Neural cell (in vitro differentiated cells): ENCODE measurements around the gene SMAD1. TPM values are rescaled to one million over a fixed set of nuclear protein-coding genes. Genes with fewer than 3 reads are reported as not detected.

Source experiments
- H2AFZ ChIP-seq: fragments of 200-600, 300-800 bp; sonication (generic), shearing (Covaris generic); 2 replicates; pipeline ENCODE4 v1.6.0; 2014; ENCODE audit warnings: low read depth, mild to moderate bottlenecking, antibody characterized with exemption, low read length, moderate library complexity
- H3F3A ChIP-seq: fragments of 200-600 bp; shearing (Covaris generic); 2 replicates; pipeline ENCODE4 v1.6.1; 2016; ENCODE audit warnings: mild to moderate bottlenecking, moderate library complexity, mixed read lengths, antibody characterized with exemption, low read length; ENCODE audit not compliant: insufficient read depth, poor library complexity, severe bottlenecking
- H3K27ac ChIP-seq: fragments of 200-600, 300-800 bp; sonication (generic), shearing (Covaris generic); 2 replicates; pipeline ENCODE4 v1.5.1; 2014; ENCODE audit warnings: mild to moderate bottlenecking, low read length, moderate library complexity
- H3K27me3 ChIP-seq: fragments of 300-800, 200-600 bp; sonication (generic), shearing (Covaris generic); 2 replicates; pipeline ENCODE4 v1.6.0; 2014; ENCODE audit warnings: mild to moderate bottlenecking, low read depth, low read length, moderate library complexity; ENCODE audit not compliant: insufficient read depth
- H3K36me3 ChIP-seq: fragments of 300-800, 200-600 bp; sonication (generic), shearing (Covaris generic); 2 replicates; pipeline ENCODE4 v1.5.1; 2014; ENCODE audit warnings: mild to moderate bottlenecking, antibody characterized with exemption, low read length, moderate library complexity; ENCODE audit not compliant: insufficient read depth
- H3K4me2 ChIP-seq: fragments of 300-800, 200-600 bp; sonication (generic), shearing (Covaris generic); 2 replicates; pipeline ENCODE4 v1.6.0; 2014; ENCODE audit warnings: mild to moderate bottlenecking, low read length
- H3K4me3 ChIP-seq: fragments of 300-800, 200-600 bp; sonication (generic), shearing (Covaris generic); 2 replicates; pipeline ENCODE4 v1.5.1; 2014; ENCODE audit warnings: mild to moderate bottlenecking, low read length, moderate library complexity
- H3K79me2 ChIP-seq: fragments of 200-600 bp; shearing (Covaris generic); replicated peaks from 2 replicates; pipeline ENCODE4 v1.6.0; 2014; ENCODE audit warnings: mild to moderate bottlenecking, low read length, moderate library complexity; ENCODE audit not compliant: insufficient read depth
- H3K9ac ChIP-seq: fragments of 300-800, 200-600 bp; sonication (generic), shearing (Covaris generic); 2 replicates; pipeline ENCODE4 v1.6.1; 2016; ENCODE audit warnings: mild to moderate bottlenecking, low read length, mixed read lengths
- H3K9me2 ChIP-seq: fragments of 200-600 bp; shearing (Covaris generic); 2 replicates; pipeline ENCODE4 v1.6.1; 2016; ENCODE audit warnings: mild to moderate bottlenecking, low read length, mixed read lengths; ENCODE audit not compliant: insufficient read depth
- H3K9me3 ChIP-seq: fragments of 200-600, 300-800 bp; sonication (generic), shearing (Covaris generic); 2 replicates; pipeline ENCODE4 v1.6.1; 2016; ENCODE audit warnings: mild to moderate bottlenecking, mixed run types, low read length, moderate library complexity, mixed read lengths
- H4K20me1 ChIP-seq: fragments of 200-600 bp; shearing (Covaris generic); 2 replicates; pipeline ENCODE4 v1.6.1; 2016; ENCODE audit warnings: mild to moderate bottlenecking, mixed run types; ENCODE audit not compliant: insufficient read depth
- EP300 ChIP-seq: fragments of 450-650 bp; conservative IDR thresholded peaks from 2 replicates; pipeline ENCODE4 v1.6.1; 2014; ENCODE audit warnings: antibody characterized with exemption, mild to moderate bottlenecking, moderate library complexity; ENCODE audit not compliant: poor library complexity, severe bottlenecking
- EZH2 ChIP-seq: fragments of 200-600, 300-800 bp; shearing (Covaris generic), sonication (generic); IDR thresholded peaks from 2 replicates; pipeline ENCODE4 v1.6.1; 2014; ENCODE audit warnings: antibody characterized with exemption, low read length, borderline replicate concordance, mild to moderate bottlenecking; ENCODE audit not compliant: insufficient read depth, poor library complexity, severe bottlenecking
- MXI1 ChIP-seq: fragments of 450-650 bp; conservative IDR thresholded peaks from 2 replicates; pipeline ENCODE4 v1.6.1; 2014; ENCODE audit warnings: antibody characterized with exemption, mild to moderate bottlenecking; ENCODE audit not compliant: poor library complexity, severe bottlenecking
- POLR2AphosphoS5 ChIP-seq: IDR thresholded peaks from 2 replicates; pipeline ENCODE4 v1.6.1; 2012
- RAD21 ChIP-seq: fragments of 450-650 bp; conservative IDR thresholded peaks from 2 replicates; pipeline ENCODE4 v1.6.1; 2014; ENCODE audit warnings: antibody characterized with exemption, mild to moderate bottlenecking, moderate library complexity
- REST ChIP-seq: IDR thresholded peaks from 2 replicates; pipeline ENCODE4 v1.6.1; 2012; ENCODE audit warnings: borderline replicate concordance
- SMC3 ChIP-seq: fragments of 450-650 bp; conservative IDR thresholded peaks from 2 replicates; pipeline ENCODE4 v1.6.1; 2014; ENCODE audit warnings: antibody characterized with exemption, mild to moderate bottlenecking, moderate library complexity; ENCODE audit not compliant: poor library complexity
- TAF1 ChIP-seq: IDR thresholded peaks from 2 replicates; pipeline ENCODE4 v1.6.1; 2012; ENCODE audit warnings: low read depth
- polyA plus RNA-seq: library from polyadenylated mRNA; depleted of rRNA; stranded (reverse); fragments of >200 nt; gene quantifications from 2 replicates; pipeline ENCODE4 v1.2.3, GENCODE V29; 2014
- TF ChIP-seq, protein P1 (sequence below): fragments of 450-650 bp; IDR thresholded peaks from 2 replicates; pipeline ENCODE4 v1.5.1; 2014; ENCODE audit warnings: antibody characterized with exemption, mild to moderate bottlenecking, moderate library complexity; ENCODE audit not compliant: poor library complexity, severe bottlenecking

SMAD1 gene
- polyA plus RNA-seq, 1 donor from 2014 or later = 31.7 TPM

- H2AFZ ChIP-seq = no peak overlapping the region
- no peak overlapping the region for H3K4me2 ChIP-seq
- H3K9me2 ChIP-seq = no peaks in the 10 kb centered on the region
- TF ChIP-seq REST (no peak), MXI1 (no peak), EZH2 (no peak), POLR2AphosphoS5 (no peak), TAF1 (no peak), EP300 (no peak), SMC3 (no peak), RAD21 (no peak)
- TF ChIP-seq, protein P1, sequence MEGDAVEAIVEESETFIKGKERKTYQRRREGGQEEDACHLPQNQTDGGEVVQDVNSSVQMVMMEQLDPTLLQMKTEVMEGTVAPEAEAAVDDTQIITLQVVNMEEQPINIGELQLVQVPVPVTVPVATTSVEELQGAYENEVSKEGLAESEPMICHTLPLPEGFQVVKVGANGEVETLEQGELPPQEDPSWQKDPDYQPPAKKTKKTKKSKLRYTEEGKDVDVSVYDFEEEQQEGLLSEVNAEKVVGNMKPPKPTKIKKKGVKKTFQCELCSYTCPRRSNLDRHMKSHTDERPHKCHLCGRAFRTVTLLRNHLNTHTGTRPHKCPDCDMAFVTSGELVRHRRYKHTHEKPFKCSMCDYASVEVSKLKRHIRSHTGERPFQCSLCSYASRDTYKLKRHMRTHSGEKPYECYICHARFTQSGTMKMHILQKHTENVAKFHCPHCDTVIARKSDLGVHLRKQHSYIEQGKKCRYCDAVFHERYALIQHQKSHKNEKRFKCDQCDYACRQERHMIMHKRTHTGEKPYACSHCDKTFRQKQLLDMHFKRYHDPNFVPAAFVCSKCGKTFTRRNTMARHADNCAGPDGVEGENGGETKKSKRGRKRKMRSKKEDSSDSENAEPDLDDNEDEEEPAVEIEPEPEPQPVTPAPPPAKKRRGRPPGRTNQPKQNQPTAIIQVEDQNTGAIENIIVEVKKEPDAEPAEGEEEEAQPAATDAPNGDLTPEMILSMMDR = no peak
- no peaks in the 10 kb centered on the region for H3F3A ChIP-seq
- no peaks in the 10 kb centered on the region for H4K20me1 ChIP-seq
- no peaks in the 10 kb centered on the region for H3K9me3 ChIP-seq
- no peaks in the 10 kb centered on the region for H3K27me3 ChIP-seq
- no peak overlapping the region for H3K27ac ChIP-seq
- no peaks in the 10 kb centered on the region for H3K79me2 ChIP-seq
- H3K9ac ChIP-seq = no peak overlapping the region
- no peak overlapping the region for H3K4me3 ChIP-seq
- H3K36me3 ChIP-seq = no peaks in the 10 kb centered on the region
Observed at GRCh38 chr4:145536044-145536443, 54.4 kb downstream of the SMAD1 start.

GRCh38 chr4:145538596-145538995, 56.9 kb downstream of the SMAD1 start:
- Histone ChIP-seq H3K79me2 (no peaks in the 10 kb centered on the region), H3K9me2 (no peaks in the 10 kb centered on the region), H3K27me3 (no peaks in the 10 kb centered on the region), H3K4me3 (no peak overlapping the region), H3K27ac (no peak overlapping the region), H3K36me3 (peaks cover 3% of the 10 kb centered on the region), H3F3A (no peaks in the 10 kb centered on the region), H3K4me2 (no peak overlapping the region), H3K9ac (no peak overlapping the region), H3K9me3 (no peaks in the 10 kb centered on the region), H2AFZ (no peak overlapping the region), H4K20me1 (no peaks in the 10 kb centered on the region)
- TF ChIP-seq SMC3 = no peak
- no peak for TF ChIP-seq REST
- no peak for TF ChIP-seq EP300
- TF ChIP-seq, protein P1 = no peak
- no peak for TF ChIP-seq EZH2
- TF ChIP-seq RAD21 = no peak
- TF ChIP-seq TAF1 = no peak
- no peak for TF ChIP-seq MXI1
- TF ChIP-seq POLR2AphosphoS5 = no peak
